ENCODE results near the gene RIC8B.

Gene RIC8B

DNA sequence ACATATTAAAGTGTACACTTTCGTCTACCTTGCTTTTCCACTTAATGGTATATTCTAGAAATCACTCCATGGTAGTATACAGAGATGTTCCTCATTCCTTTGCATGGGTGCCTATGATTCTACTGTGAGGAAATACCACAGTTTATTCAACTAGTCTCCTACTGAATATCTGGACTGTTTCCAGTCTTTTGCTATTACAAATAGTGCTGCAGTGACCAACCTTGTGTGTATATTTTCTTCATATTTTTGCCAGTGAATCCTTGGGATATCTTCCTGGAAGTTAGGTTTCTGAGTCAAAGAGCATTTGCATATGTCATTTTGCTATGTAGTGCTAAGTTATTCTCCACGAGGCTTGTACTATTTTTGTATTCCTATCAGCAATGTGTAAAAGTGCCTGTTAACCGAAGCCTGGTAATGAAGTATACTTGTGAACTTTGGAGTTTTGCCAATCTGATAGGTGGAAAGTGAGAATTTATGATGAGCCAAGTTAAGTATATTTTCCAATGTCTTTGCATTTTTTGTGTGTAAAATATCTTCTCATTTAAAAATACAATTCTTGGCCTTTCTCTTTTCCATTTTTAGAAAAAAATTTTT, 149.9 kb downstream of the RIC8B start:
- Histone ChIP-seq H3K27me3 (ENCODE audit: low read depth, low read length) (peaks cover 57% of the 10 kb centered on the region), H3K79me2 (ENCODE audit: low read length) (no peaks in the 10 kb centered on the region), H3K27ac (ENCODE audit: low read length) (no peak overlapping the region), H3K36me3 (replicated peaks; ENCODE audit: low read depth, low read length) (no peaks in the 10 kb centered on the region), H3K9ac (ENCODE audit: low read length) (no peak overlapping the region), H4K20me1 (ENCODE audit: insufficient read depth, low read length) (no peaks in the 10 kb centered on the region), H2AFZ (ENCODE audit: low read depth, low read length) (no peak overlapping the region), H3K9me3 (ENCODE audit: insufficient read depth, low read length) (no peaks in the 10 kb centered on the region), H3K4me2 (ENCODE audit: low read length) (no peak overlapping the region), H3K4me3 (ENCODE audit: low read length) (no peak overlapping the region), H3K4me1 (ENCODE audit: low read length) (no peaks in the 10 kb centered on the region)
- TF ChIP-seq, protein P1, sequence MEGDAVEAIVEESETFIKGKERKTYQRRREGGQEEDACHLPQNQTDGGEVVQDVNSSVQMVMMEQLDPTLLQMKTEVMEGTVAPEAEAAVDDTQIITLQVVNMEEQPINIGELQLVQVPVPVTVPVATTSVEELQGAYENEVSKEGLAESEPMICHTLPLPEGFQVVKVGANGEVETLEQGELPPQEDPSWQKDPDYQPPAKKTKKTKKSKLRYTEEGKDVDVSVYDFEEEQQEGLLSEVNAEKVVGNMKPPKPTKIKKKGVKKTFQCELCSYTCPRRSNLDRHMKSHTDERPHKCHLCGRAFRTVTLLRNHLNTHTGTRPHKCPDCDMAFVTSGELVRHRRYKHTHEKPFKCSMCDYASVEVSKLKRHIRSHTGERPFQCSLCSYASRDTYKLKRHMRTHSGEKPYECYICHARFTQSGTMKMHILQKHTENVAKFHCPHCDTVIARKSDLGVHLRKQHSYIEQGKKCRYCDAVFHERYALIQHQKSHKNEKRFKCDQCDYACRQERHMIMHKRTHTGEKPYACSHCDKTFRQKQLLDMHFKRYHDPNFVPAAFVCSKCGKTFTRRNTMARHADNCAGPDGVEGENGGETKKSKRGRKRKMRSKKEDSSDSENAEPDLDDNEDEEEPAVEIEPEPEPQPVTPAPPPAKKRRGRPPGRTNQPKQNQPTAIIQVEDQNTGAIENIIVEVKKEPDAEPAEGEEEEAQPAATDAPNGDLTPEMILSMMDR (IDR thresholded peaks at IDR 0.05; ENCODE audit: low read depth, low read length), result no peak
- no peak for TF ChIP-seq EZH2phosphoT487 (IDR thresholded peaks at IDR 0.05; ENCODE audit: low read depth)

DNA sequence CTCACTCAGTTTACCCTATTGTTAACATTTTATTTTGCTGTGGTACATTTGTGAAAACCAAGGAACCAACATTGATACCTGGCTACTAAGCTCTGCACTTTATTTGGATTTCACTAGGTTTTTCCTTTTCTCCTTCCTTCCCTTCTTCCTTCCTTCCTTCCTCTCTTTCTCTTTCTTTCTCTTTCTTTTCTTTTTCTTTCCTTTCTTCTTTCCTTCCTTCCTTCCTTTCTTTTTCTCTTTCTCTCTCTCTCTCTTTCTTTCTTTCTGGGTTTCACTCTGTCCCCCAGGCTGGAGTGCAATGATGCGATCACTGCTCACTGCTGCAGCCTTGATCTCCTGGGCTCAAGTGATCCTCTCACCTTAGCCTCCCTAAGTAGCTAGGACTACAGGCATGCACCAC, 152.2 kb downstream of the RIC8B start:
- H3K9ac ChIP-seq (ENCODE audit: low read length), result no peak overlapping the region
- TF ChIP-seq, protein P1 (IDR thresholded peaks at IDR 0.05; ENCODE audit: low read depth, low read length), result no peak
- no peak for TF ChIP-seq EZH2phosphoT487 (IDR thresholded peaks at IDR 0.05; ENCODE audit: low read depth)
- H3K27me3 ChIP-seq (ENCODE audit: low read depth, low read length), result peaks cover 55% of the 10 kb centered on the region
- no peaks in the 10 kb centered on the region for H3K4me1 ChIP-seq (ENCODE audit: low read length)
- H3K9me3 ChIP-seq (ENCODE audit: insufficient read depth, low read length), result no peaks in the 10 kb centered on the region
- no peak overlapping the region for H2AFZ ChIP-seq (ENCODE audit: low read depth, low read length)
- no peak overlapping the region for H3K27ac ChIP-seq (ENCODE audit: low read length)
- H3K36me3 ChIP-seq (replicated peaks; ENCODE audit: low read depth, low read length), result no peaks in the 10 kb centered on the region
- H3K4me3 ChIP-seq (ENCODE audit: low read length), result no peak overlapping the region
- H3K79me2 ChIP-seq (ENCODE audit: low read length), result no peaks in the 10 kb centered on the region
- no peaks in the 10 kb centered on the region for H4K20me1 ChIP-seq (ENCODE audit: insufficient read depth, low read length)
- H3K4me2 ChIP-seq (ENCODE audit: low read length), result no peak overlapping the region

DNA sequence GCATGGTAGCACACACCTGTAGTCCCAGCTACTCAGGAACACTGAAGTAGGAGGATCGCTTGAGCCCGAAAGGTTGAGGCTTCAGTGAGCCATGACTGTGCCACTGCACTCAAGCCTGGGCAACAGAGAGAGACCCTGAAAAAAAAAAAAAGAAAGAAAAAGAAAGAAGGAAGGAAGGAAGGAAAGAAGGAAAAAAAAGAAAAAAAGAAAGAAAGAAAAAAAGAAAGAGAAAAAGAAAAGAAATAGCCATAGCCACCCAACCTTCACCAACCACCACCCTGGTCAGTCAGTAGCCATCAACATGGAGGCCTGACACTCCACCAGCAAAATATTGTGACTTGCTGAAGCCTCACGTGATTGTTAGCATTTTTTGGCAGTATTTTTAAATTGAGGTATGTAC, 159.8 kb downstream of the RIC8B start:
- H3K4me3 ChIP-seq (ENCODE audit: low read length), result no peak overlapping the region
- H3K9ac ChIP-seq (ENCODE audit: low read length), result no peak overlapping the region
- no peak overlapping the region for H3K27ac ChIP-seq (ENCODE audit: low read length)
- TF ChIP-seq, protein P1 (IDR thresholded peaks at IDR 0.05; ENCODE audit: low read depth, low read length), result no peak
- TF ChIP-seq EZH2phosphoT487 (IDR thresholded peaks at IDR 0.05; ENCODE audit: low read depth), result no peak
- H3K79me2 ChIP-seq (ENCODE audit: low read length), result no peaks in the 10 kb centered on the region
- no peak overlapping the region for H2AFZ ChIP-seq (ENCODE audit: low read depth, low read length)
- H3K9me3 ChIP-seq (ENCODE audit: insufficient read depth, low read length), result no peaks in the 10 kb centered on the region
- H3K4me1 ChIP-seq (ENCODE audit: low read length), result no peaks in the 10 kb centered on the region
- no peak overlapping the region for H3K4me2 ChIP-seq (ENCODE audit: low read length)
- H4K20me1 ChIP-seq (ENCODE audit: insufficient read depth, low read length), result no peaks in the 10 kb centered on the region
- H3K27me3 ChIP-seq (ENCODE audit: low read depth, low read length), result peaks cover 14% of the 10 kb centered on the region
- no peaks in the 10 kb centered on the region for H3K36me3 ChIP-seq (replicated peaks; ENCODE audit: low read depth, low read length)
